Smooth muscle cell (in vitro differentiated cells): ENCODE data around the gene ALKAL2. TPM values are rescaled to one million over a fixed set of nuclear protein-coding genes. Genes with fewer than 3 reads are reported as not detected.

Experiments
- DNase-seq: peaks from one replicate; lab custom pipeline; 2025; ENCODE audit not compliant: unreplicated experiment; lab: John Stamatoyannopoulos, UW
- H2AFZ ChIP-seq: fragments of 200-600 bp; sonication (generic); 2 replicates; pipeline ENCODE4 v1.6.0; 2016; ENCODE audit warnings: antibody characterized with exemption, low read depth, mild to moderate bottlenecking
- H3F3A ChIP-seq: fragments of 200-600 bp; sonication (generic); 2 replicates; pipeline ENCODE4 v1.6.0; 2017; ENCODE audit warnings: antibody characterized with exemption, low read depth
- H3K27ac ChIP-seq: fragments of 200-600 bp; sonication (generic); 2 replicates; pipeline ENCODE4 v1.5.1; 2016; ENCODE audit warnings: low read depth, mild to moderate bottlenecking
- H3K27me3 ChIP-seq: fragments of 200-600 bp; sonication (generic); 2 replicates; pipeline ENCODE4 v1.6.1; 2016; ENCODE audit warnings: low read depth, mild to moderate bottlenecking
- H3K36me3 ChIP-seq: fragments of 200-600 bp; sonication (generic); 2 replicates; pipeline ENCODE4 v1.5.1; 2016; ENCODE audit warnings: low read depth
- H3K4me1 ChIP-seq: fragments of 200-600 bp; sonication (generic); 2 replicates; pipeline ENCODE4 v1.5.1; 2016; ENCODE audit warnings: low read depth
- H3K4me2 ChIP-seq: fragments of 200-600 bp; sonication (generic); 2 replicates; pipeline ENCODE4 v1.6.0; 2016; ENCODE audit warnings: mild to moderate bottlenecking
- H3K4me3 ChIP-seq: fragments of 200-600 bp; sonication (generic); 2 replicates; pipeline ENCODE4 v1.5.1; 2016; ENCODE audit warnings: mild to moderate bottlenecking
- H3K79me2 ChIP-seq: fragments of 200-600 bp; sonication (generic); 2 replicates; pipeline ENCODE4 v1.6.0; 2016; ENCODE audit warnings: low read depth, mild to moderate bottlenecking
- H3K9ac ChIP-seq: fragments of 200-600 bp; sonication (generic); 2 replicates; pipeline ENCODE4 v1.6.0; 2016; ENCODE audit warnings: low read depth
- H3K9me3 ChIP-seq: fragments of 200-600 bp; sonication (generic); replicated peaks from 2 replicates; pipeline ENCODE4 v1.5.1; 2016; ENCODE audit warnings: low read depth
- H4K20me1 ChIP-seq: fragments of 200-600 bp; sonication (generic); 2 replicates; pipeline ENCODE4 v1.6.0; 2016; ENCODE audit warnings: low read depth
- CTCF ChIP-seq: fragments of 200-600 bp; sonication (generic); IDR thresholded peaks from 2 replicates; pipeline ENCODE4 v1.5.1; 2017; ENCODE audit warnings: borderline replicate concordance, mild to moderate bottlenecking, antibody characterized with exemption; ENCODE audit not compliant: insufficient read depth, poor library complexity, severe bottlenecking
- WGBS: methylation state at CpG from one replicate; pipeline ENCODE4 v1.1.7; 2016; ENCODE audit warnings: low lambda C conversion rate; 5-methylcytosine and 5-hydroxymethylcytosine counted together
- polyA plus RNA-seq: library from polyadenylated mRNA; unstranded; fragments of >200 nt; fragmentation: Nextera tagmentation; extraction: Ambion mirVana; gene quantifications from 2 replicates; pipeline ENCODE4 v1.2.1, GENCODE V29; 2016
- total RNA-seq: library from RNA; depleted of rRNA; stranded (reverse); fragments of >200 nt; gene quantifications from 2 replicates; pipeline ENCODE4 v1.2.3, GENCODE V29; 2014

The ALKAL2 gene
- total and polyA plus RNA-seq, 2 experiments from 2014 or later: 0.58 to 0.67 TPM

DNA sequence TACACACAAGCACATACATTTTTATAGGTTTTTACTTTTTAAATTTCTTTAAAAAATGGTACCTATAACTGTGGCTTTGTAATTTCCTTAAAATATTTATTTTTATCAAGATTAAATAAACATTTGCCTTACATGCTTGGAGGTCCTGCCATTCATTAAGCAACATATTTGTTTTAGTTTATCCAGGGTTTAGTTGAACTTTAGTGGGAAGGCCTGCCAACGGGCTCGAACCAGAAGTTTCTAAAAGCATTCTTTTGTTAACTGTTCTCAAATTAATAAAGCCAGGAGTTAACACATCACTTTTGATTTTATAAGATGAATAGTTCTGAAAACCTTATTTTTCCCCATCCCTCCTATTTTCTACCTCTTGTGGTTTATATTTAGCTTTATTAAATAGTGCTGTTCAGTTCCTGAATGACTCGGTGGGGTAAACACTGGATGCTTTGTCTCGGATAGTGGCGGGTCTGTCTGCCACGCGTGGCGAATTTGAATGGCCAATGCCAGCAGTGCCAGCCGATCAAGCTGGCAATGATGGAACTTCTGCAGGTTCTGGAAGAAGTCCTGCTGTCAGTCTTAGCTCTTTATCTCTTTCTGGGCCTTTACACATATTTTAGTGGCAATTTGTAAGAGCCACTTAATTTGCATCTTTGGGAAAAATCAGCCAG lies 56.2 kb downstream of the ALKAL2 start:
- TF ChIP-seq CTCF: no peak
- Histone ChIP-seq H3K79me2 (no peaks in the 10 kb centered on the region), H3K36me3 (no peaks in the 10 kb centered on the region), H2AFZ (no peak overlapping the region), H3K27me3 (no peaks in the 10 kb centered on the region), H3K4me1 (no peaks in the 10 kb centered on the region), H3K27ac (no peak overlapping the region), H3K4me3 (no peak overlapping the region), H4K20me1 (no peaks in the 10 kb centered on the region), H3F3A (no peaks in the 10 kb centered on the region), H3K4me2 (no peak overlapping the region), H3K9ac (no peak overlapping the region), H3K9me3 (no peaks in the 10 kb centered on the region)
- WGBS: 96% methylated on average over 9 of the region's 9 CpGs
- no peak for DNase-seq

Other genes with a start within 250 kb of the ALKAL2 start
- gene FAM110C, start 241.6 kb downstream of the ALKAL2 start, total RNA-seq: 2.3 and 3.0 TPM in 2 replicates
- 0.14 and 0.16 TPM in 2 replicates for gene FAM110C, start 241.6 kb downstream of the ALKAL2 start, polyA plus RNA-seq
- 30.2 and 42.8 TPM in 2 replicates for gene SH3YL1, start 24.1 kb downstream of the ALKAL2 start, total RNA-seq
- 12.1 and 17.1 TPM in 2 replicates for gene SH3YL1, start 24.1 kb downstream of the ALKAL2 start, polyA plus RNA-seq
- gene ACP1, start 23.1 kb downstream of the ALKAL2 start, total RNA-seq: 168 and 182 TPM in 2 replicates
- 168 and 191 TPM in 2 replicates for gene ACP1, start 23.1 kb downstream of the ALKAL2 start, polyA plus RNA-seq